Astrocyte of the spinal cord (primary cell): ENCODE measurements around the gene ATP5F1A.

ENCODE experiments used
- DNase-seq: peaks from one replicate; pipeline ENCODE4 v3.0.0; 2011; ENCODE audit warnings: low read depth, low spot score
- H3K4me3 ChIP-seq: 2 replicates; pipeline ENCODE4 v1.5.1; 2011; ENCODE audit warnings: low read depth, mild to moderate bottlenecking, low read length, moderate library complexity
- CTCF ChIP-seq: IDR thresholded peaks from 2 replicates; pipeline ENCODE4 v1.5.1; 2012; ENCODE audit warnings: low read depth, mild to moderate bottlenecking, low read length, inconsistent platforms
- in situ Hi-C: cut with HindIII; loops from 2 replicates; pipeline ENCODE4 v1.10.0; 2017; ENCODE audit warnings: low sequenced_read_pairs

Gene ATP5F1A

GRCh38 chr18:46069524-46069923, 28.6 kb downstream of the ATP5F1A start:
- in situ Hi-C loops: no loop called here
- no peak overlapping the region for H3K4me3 ChIP-seq
- no peak for DNase-seq
- TF ChIP-seq CTCF: no peak

- no peak for TF ChIP-seq CTCF
- DNase-seq: no peak
- no peak overlapping the region for H3K4me3 ChIP-seq
- in situ Hi-C loops: no loop called here
Observed at GRCh38 chr18:46068763-46069162, 29.3 kb downstream of the ATP5F1A start.

- no peak overlapping the region for H3K4me3 ChIP-seq
- in situ Hi-C loops: no loop called here
- peak; percentile 47 for DNase-seq
- no peak for TF ChIP-seq CTCF
Observed at GRCh38 chr18:46067438-46068007, 30.6 kb downstream of the ATP5F1A start.

GRCh38 chr18:46062781-46063180, 35.3 kb downstream of the ATP5F1A start:
- in situ Hi-C loops: no loop called here
- no peak for DNase-seq
- no peak overlapping the region for H3K4me3 ChIP-seq
- no peak for TF ChIP-seq CTCF

- DNase-seq: no peak
- no peak for TF ChIP-seq CTCF
- H3K4me3 ChIP-seq: no peak overlapping the region
- in situ Hi-C loops: no loop called here
Observed at GRCh38 chr18:46061796-46062195, 36.3 kb downstream of the ATP5F1A start.

GRCh38 chr18:46061387-46061786, 36.7 kb downstream of the ATP5F1A start:
- no peak for TF ChIP-seq CTCF
- in situ Hi-C loops: no loop called here
- no peak for DNase-seq

More at GRCh38 chr18:46061387-46061786, 36.7 kb downstream of the ATP5F1A start:
- no peak overlapping the region for H3K4me3 ChIP-seq
